HepG2 (cell line): ENCODE results near the gene PACSIN1. TPM values are rescaled to one million over a fixed set of nuclear protein-coding genes. Genes with fewer than 3 reads are reported as not detected.
A peak's percentile ranks its signal among the peaks of the same experiment; 100 is the strongest.

Experiments used
- ELF1 ChIP-seq: sonication (generic); formaldehyde crosslinking; IDR thresholded peaks from 2 replicates; pipeline ENCODE4 v1.4.0; 2020; ENCODE audit warnings: missing genetic modification reagents
- FOSL1 ChIP-seq: sonication (generic); formaldehyde crosslinking; IDR thresholded peaks from 2 replicates; pipeline ENCODE4 v1.9.0; 2021; ENCODE audit warnings: missing genetic modification reagents, borderline replicate concordance
- FUBP1 ChIP-seq: sonication (generic); formaldehyde crosslinking; IDR thresholded peaks from 2 replicates; pipeline ENCODE4 v1.5.1; 2020; ENCODE audit warnings: missing genetic modification reagents, mild to moderate bottlenecking, borderline replicate concordance
- GRHL1 ChIP-seq: sonication (generic); formaldehyde crosslinking; conservative IDR thresholded peaks from 2 replicates; pipeline ENCODE4 v1.8.0; 2022; ENCODE audit warnings: missing genetic modification reagents
- HDAC1 ChIP-seq: sonication (generic); formaldehyde crosslinking; IDR thresholded peaks from 2 replicates; pipeline ENCODE4 v1.5.1; 2020; ENCODE audit warnings: mild to moderate bottlenecking, missing genetic modification reagents
- IRF2 ChIP-seq: IDR thresholded peaks from 2 replicates; pipeline ENCODE4 v1.6.1; 2018; ENCODE audit warnings: missing genetic modification reagents, missing compliant biosample characterization
- MATR3 ChIP-seq: sonication (generic); formaldehyde crosslinking; IDR thresholded peaks from 2 replicates; pipeline ENCODE4 v1.4.0; 2020; ENCODE audit warnings: missing genetic modification reagents
- MTA3 ChIP-seq: sonication (generic); formaldehyde crosslinking; IDR thresholded peaks from 2 replicates; pipeline ENCODE4 v1.4.0; 2020; ENCODE audit warnings: missing genetic modification reagents
- MTF1 ChIP-seq: sonication (generic); formaldehyde crosslinking; IDR thresholded peaks from 2 replicates; pipeline ENCODE4 v1.5.0; 2020; ENCODE audit warnings: missing genetic modification reagents
- RNF2 ChIP-seq: fragments of 450-650 bp; conservative IDR thresholded peaks from 2 replicates; pipeline ENCODE4 v1.6.1; 2016; ENCODE audit warnings: low read depth
- SMAD3 ChIP-seq: sonication (generic); formaldehyde crosslinking; IDR thresholded peaks from 2 replicates; pipeline ENCODE4 v1.4.0; 2020; ENCODE audit warnings: missing genetic modification reagents
- TBX2 ChIP-seq: sonication (generic); formaldehyde crosslinking; IDR thresholded peaks from 2 replicates; pipeline ENCODE4 v1.5.0; 2020; ENCODE audit warnings: missing genetic modification reagents, mild to moderate bottlenecking, borderline replicate concordance
- THYN1 ChIP-seq: sonication (generic); formaldehyde crosslinking; IDR thresholded peaks from 2 replicates; pipeline ENCODE4 v1.8.1; 2023; ENCODE audit warnings: low read depth, mild to moderate bottlenecking, moderate library complexity, missing genetic modification reagents, borderline replicate concordance
- ZBTB3 ChIP-seq: sonication (generic); formaldehyde crosslinking; IDR thresholded peaks from 2 replicates; pipeline ENCODE4 v1.4.0; 2020; ENCODE audit warnings: low read depth, mild to moderate bottlenecking, moderate library complexity, missing genetic modification reagents, borderline replicate concordance
- ZNF343 ChIP-seq: sonication (generic); formaldehyde crosslinking; IDR thresholded peaks from 2 replicates; pipeline ENCODE4 v1.4.0; 2020; ENCODE audit warnings: mild to moderate bottlenecking, missing genetic modification reagents
- ZNF367 ChIP-seq: sonication (generic); formaldehyde crosslinking; IDR thresholded peaks from 2 replicates; pipeline ENCODE4 v1.4.0; 2020; ENCODE audit warnings: missing genetic modification reagents, borderline replicate concordance
- ZNF484 ChIP-seq: sonication (generic); formaldehyde crosslinking; IDR thresholded peaks from 2 replicates; pipeline ENCODE4 v1.5.1; 2020; ENCODE audit warnings: mild to moderate bottlenecking, low read depth, missing genetic modification reagents, borderline replicate concordance
- ZNF549 ChIP-seq: sonication (generic); formaldehyde crosslinking; IDR thresholded peaks from 2 replicates; pipeline ENCODE4 v1.5.0; 2020; ENCODE audit warnings: missing genetic modification reagents
- ZNF567 ChIP-seq: sonication (generic); formaldehyde crosslinking; IDR thresholded peaks from 2 replicates; pipeline ENCODE4 v1.8.1; 2023; ENCODE audit warnings: mild to moderate bottlenecking, missing genetic modification reagents, borderline replicate concordance
- ZNF652 ChIP-seq: IDR thresholded peaks from 2 replicates; pipeline ENCODE4 v1.6.1; 2016; ENCODE audit warnings: low read depth, borderline replicate concordance
- ZNF770 ChIP-seq: sonication (generic); formaldehyde crosslinking; IDR thresholded peaks from 2 replicates; pipeline ENCODE4 v1.5.0; 2020; ENCODE audit warnings: mild to moderate bottlenecking, missing genetic modification reagents
- ZSCAN21 ChIP-seq: sonication (generic); formaldehyde crosslinking; IDR thresholded peaks from 2 replicates; pipeline ENCODE4 v1.8.0; 2022; ENCODE audit warnings: mild to moderate bottlenecking, missing genetic modification reagents, moderate library complexity, borderline replicate concordance
- polyA plus RNA-seq, 8 experiments: library from polyadenylated mRNA; depleted of rRNA in 3 of 8; stranded (reverse) in 7 of 8; unstranded in 1 of 8; fragments of >200 nt; fragmentation: Illumina TruSeq in 4 of 8; extraction: Trizol in 4 of 8; gene quantifications; 2 replicates each; pipeline versions ENCODE4 v1.2.1 to v1.2.3, GENCODE V29; 2011 to 2016; ENCODE audit warnings: low read depth in 4 of 8, missing spikeins in 1 of 8, mixed read lengths in 1 of 8; ENCODE audit not compliant: insufficient read depth in 1 of 8
- total RNA-seq, 5 experiments: library from RNA; depleted of rRNA; stranded (reverse); fragments of >200 nt; fragmentation: Illumina TruSeq; extraction: Trizol; gene quantifications; 2 replicates each; pipeline ENCODE4 v1.2.3, GENCODE V29; 2016; ENCODE audit warnings: low read depth in 1 of 5

The PACSIN1 gene
- total and polyA plus RNA-seq, 2 of the 13 experiments (the other 11 are each of a cell fraction or from before 2014, with no cell fraction given) = not detected

- TF ChIP-seq ELF1 (0 out of 2 replicates have a peak, but pooled peaks have one; percentile 56), TBX2 (peak; percentile 77), ZNF343 (CRISPR knock-in tag) (peak; percentile 65; the same call in 1 of the 2 replicates), FOSL1 (CRISPR knock-in tag) (no peak), ZNF770 (CRISPR knock-in tag) (no peak), ZNF567 (CRISPR knock-in tag) (0 out of 2 replicates have a peak, but pooled peaks have one; percentile 73), ZSCAN21 (0 out of 2 replicates have a peak, but pooled peaks have one; percentile 57), ZNF484 (CRISPR knock-in tag) (no peak), ZNF367 (CRISPR knock-in tag) (no peak), GRHL1 (CRISPR knock-in tag) (no peak), ZBTB3 (CRISPR knock-in tag) (no peak; the same call in 1 of the 2 replicates), RNF2 (0 out of 2 replicates have a peak, but pooled peaks have one; percentile 48), IRF2 (peak; percentile 38; the same call in 1 of the 2 replicates), MTA3 (CRISPR knock-in tag) (no peak), MATR3 (CRISPR knock-in tag) (no peak), ZNF549 (no peak), HDAC1 (peak; percentile 56), THYN1 (no peak), FUBP1 (0 out of 2 replicates have a peak, but pooled peaks have one; percentile 56), MTF1 (CRISPR knock-in tag) (no peak), SMAD3 (no peak), ZNF652 (CRISPR knock-in tag) (no peak; the same call in 1 of the 2 replicates)
Measured at GRCh38 chr6:34560366-34561226, 94.7 kb downstream of the PACSIN1 start (continued).
